GM18951 (cell line): ENCODE results near the gene YY1.
"Not testable (repeated sequence)": the region's sequence is repeated elsewhere in the genome, so short reads cannot be mapped to it uniquely, and the experiment has no call there.

ENCODE experiments used
- POLR2A ChIP-seq: IDR thresholded peaks from 4 replicates; pipeline ENCODE4 v1.6.1; 2011; ENCODE audit warnings: mild to moderate bottlenecking; ENCODE audit not compliant: insufficient read length, insufficient read depth; ENCODE audit errors: extremely low read depth
- in situ Hi-C: fragments of 300-500 bp; cut with MboI; formaldehyde crosslinking; loops from one replicate; pipeline ENCODE4 v1.12.0; 2022; ENCODE audit warnings: low sequenced_read_pairs, mixed read lengths, inconsistent platforms; ENCODE audit not compliant: unreplicated experiment

YY1 gene

GRCh38 chr14:100281286-100282082 lies 42.5 kb downstream of the YY1 start:
- in situ Hi-C loops = no loop called here

GRCh38 chr14:100282083-100282350 lies 43.1 kb downstream of the YY1 start:
- in situ Hi-C loops = no loop called here
- no peak for TF ChIP-seq POLR2A

More at GRCh38 chr14:100281286-100282082, 42.5 kb downstream of the YY1 start:
- TF ChIP-seq POLR2A = no peak

GRCh38 chr14:100282766-100283419 lies 43.9 kb downstream of the YY1 start:
- in situ Hi-C loops = no loop called here
- no peak for TF ChIP-seq POLR2A

- in situ Hi-C loops = not testable (repeated sequence)
Measured at GRCh38 chr14:100283436-100283835, 44.5 kb downstream of the YY1 start.

- no peak for TF ChIP-seq POLR2A
- in situ Hi-C loops = no loop called here
Measured at GRCh38 chr14:100283984-100284881, 45.3 kb downstream of the YY1 start.

- in situ Hi-C loops = no loop called here
- TF ChIP-seq POLR2A = peak; percentile 74
Measured at GRCh38 chr14:100285021-100285912, 46.3 kb downstream of the YY1 start.

- in situ Hi-C loops = no loop called here
- no peak for TF ChIP-seq POLR2A
Measured at GRCh38 chr14:100285913-100286400, 47.0 kb downstream of the YY1 start.

GRCh38 chr14:100286484-100287191 lies 47.7 kb downstream of the YY1 start:
- in situ Hi-C loops = no loop called here
- TF ChIP-seq POLR2A = no peak

GRCh38 chr14:100287202-100287997 lies 48.5 kb downstream of the YY1 start:
- no peak for TF ChIP-seq POLR2A
- in situ Hi-C loops = no loop called here

- in situ Hi-C loops = not testable (repeated sequence)
Measured at GRCh38 chr14:100287998-100288295, 49.0 kb downstream of the YY1 start.

- no peak for TF ChIP-seq POLR2A
- in situ Hi-C loops = no loop called here
Measured at GRCh38 chr14:100288382-100289185, 49.6 kb downstream of the YY1 start.
